Fibroblast of skin of back (primary cell): ENCODE data around the gene CASQ2. TPM values are rescaled to one million over a fixed set of nuclear protein-coding genes. Genes with fewer than 3 reads are reported as not detected.

Source experiments
- DNase-seq: peaks from one replicate; pipeline ENCODE4 v3.0.0-alpha.2; 2013
- polyA plus RNA-seq, 2 experiments: library from polyadenylated mRNA; unstranded; fragments of 120-200 nt; gene quantifications; one replicate each; pipeline ENCODE4 v1.2.1, GENCODE V29; 2013; ENCODE audit not compliant: insufficient read length in 2 of 2

Gene CASQ2
- 1.3 TPM for polyA plus RNA-seq (2013, experiment 1 of 2; ENCODE audit: insufficient read length)
- polyA plus RNA-seq (2013, experiment 2 of 2; ENCODE audit: insufficient read length) = 1.4 TPM

GRCh38 chr1:115768549-115768948 lies at the start of gene CASQ2:
CASQ2 (minus strand) TSS chr1:115768714; CDS start chr1:115768541, 173 bp downstream.
- DNase-seq = no peak

GRCh38 chr1:115815694-115816093 lies 47.2 kb upstream of the CASQ2 start:
- DNase-seq = no peak

- no peak for DNase-seq
Measured at GRCh38 chr1:115814685-115815398, 46.3 kb upstream of the CASQ2 start.

GRCh38 chr1:115813727-115814126 lies 45.2 kb upstream of the CASQ2 start:
- no peak for DNase-seq

GRCh38 chr1:115811140-115811828 lies 42.8 kb upstream of the CASQ2 start:
- DNase-seq = no peak

DNA sequence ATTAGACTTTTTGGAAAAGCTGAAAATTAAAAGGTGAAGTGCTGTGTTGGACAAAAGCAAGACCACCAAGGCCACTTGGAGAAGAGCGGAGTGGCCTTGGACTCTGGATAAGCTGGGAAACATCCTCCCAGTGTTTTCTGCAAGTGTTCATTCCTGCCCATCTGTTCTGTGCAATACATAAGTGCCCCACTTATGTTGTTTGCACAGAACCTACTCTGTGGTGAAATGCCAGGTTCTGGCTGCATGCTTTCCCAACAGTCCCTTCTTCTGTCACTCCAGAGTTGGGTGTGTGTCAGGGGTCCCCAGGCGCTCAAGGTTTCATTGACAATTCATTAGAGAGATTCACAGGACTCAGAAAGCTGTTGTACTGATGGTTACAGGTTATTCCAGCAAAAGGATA lies 42.1 kb upstream of the CASQ2 start:
- DNase-seq = no peak

- DNase-seq = no peak
Measured at GRCh38 chr1:115809847-115810246, 41.3 kb upstream of the CASQ2 start.

DNA sequence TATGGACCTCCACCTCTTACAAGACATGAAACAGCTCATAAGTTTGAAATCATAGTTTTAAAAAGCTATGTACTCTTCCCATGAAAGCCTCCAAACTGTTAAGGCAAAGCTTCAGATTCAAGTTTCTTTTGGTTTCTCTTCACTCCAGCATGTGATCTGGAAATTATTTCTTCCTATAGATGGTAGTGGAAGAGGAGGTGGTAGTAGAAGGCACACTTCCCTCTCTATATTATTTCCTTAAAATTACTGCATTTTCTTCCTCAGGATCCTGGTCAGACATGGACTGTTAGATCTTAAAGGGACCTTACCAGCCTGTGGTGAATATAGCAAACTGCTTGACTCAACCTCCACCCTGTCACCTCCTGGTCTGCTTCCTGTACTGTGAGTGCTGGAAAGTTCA lies 40.6 kb upstream of the CASQ2 start:
- no peak for DNase-seq

DNA sequence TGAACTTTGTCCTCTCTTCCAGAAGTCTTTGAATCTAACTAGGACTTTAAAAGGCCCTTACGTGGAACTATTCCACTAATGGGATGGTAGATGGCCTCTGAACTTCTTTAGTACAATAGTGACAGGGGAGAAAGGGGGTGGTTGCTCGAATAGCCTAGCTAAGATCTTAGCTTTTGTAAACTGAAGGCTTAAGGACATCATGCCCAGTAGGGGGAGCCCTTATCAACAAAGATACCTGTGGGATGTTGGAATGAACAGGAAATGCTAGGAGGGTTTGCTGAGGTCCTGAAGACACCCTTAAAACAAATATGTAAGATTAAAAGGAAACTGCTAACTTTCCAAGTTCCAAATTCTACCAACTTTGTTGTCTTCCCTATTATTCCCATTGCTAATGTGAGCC lies 39.2 kb upstream of the CASQ2 start:
- DNase-seq = peak; percentile 67

- no peak for DNase-seq
Measured at GRCh38 chr1:115805597-115805996, 37.1 kb upstream of the CASQ2 start.

DNA sequence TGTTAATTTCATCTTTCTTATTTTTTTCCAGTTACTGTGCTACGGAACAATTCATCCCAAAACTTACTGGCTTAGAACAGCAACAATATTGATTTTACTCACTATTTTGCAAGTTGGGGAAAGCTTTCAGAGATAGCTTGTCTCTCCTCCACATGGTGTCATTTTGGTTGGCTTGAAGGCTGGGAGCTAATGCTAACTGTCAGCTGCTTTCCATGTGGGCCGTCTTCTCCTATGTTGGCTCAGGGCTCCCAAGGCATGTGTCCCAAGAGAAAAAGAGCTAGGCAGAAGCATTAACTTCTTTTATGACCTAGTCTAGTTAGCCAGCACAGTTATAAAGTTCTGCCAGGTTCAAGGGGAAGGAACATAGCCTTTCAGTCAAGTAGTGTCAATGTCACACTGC lies 33.9 kb upstream of the CASQ2 start:
- no peak for DNase-seq

- DNase-seq = no peak
Measured at GRCh38 chr1:115797486-115797885, 29.0 kb upstream of the CASQ2 start.

GRCh38 chr1:115796897-115797296 lies 28.4 kb upstream of the CASQ2 start:
- no peak for DNase-seq

DNA sequence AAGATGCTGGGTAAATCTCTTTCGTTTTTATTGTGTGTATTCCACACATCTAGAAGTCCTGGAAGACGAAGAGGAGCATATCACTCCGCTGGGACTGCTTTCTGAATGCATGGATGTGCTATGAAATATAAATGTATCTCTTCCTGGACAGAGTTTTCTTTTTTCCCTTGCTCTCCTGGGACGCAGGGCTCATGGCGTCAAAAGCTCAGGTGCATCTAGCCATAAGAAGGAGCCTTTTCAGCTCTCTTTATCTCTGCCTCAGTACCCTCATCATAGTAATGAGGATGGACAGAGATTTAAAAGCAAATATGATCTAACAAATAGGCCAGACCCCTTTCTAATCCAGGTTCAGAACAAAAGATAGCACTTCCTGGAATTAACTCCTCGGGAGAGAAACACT lies 27.5 kb upstream of the CASQ2 start:
- no peak for DNase-seq

- DNase-seq = no peak
Measured at GRCh38 chr1:115794976-115795639, 26.6 kb upstream of the CASQ2 start.

DNA sequence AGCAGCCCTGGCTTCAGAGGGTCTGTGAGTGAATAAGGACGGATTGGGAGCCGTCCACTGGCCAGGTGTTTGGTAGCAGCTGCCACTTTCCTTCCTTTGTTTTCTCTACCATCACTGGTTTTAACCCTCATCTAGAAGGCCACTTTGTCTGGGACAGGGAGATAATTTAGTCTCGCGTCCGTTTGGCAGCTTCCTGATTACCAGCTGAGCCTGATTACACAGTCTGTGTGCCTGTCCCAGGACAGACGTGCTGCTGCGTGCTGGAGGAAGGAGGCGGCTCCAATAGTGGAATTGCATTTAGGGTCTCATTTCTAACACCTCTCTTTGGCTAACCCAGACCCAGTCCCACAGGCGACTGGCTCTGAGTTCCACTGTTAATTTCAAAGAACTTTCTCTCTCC lies 24.6 kb upstream of the CASQ2 start:
- DNase-seq = no peak

GRCh38 chr1:115791816-115792215 lies 23.3 kb upstream of the CASQ2 start:
- DNase-seq = no peak

GRCh38 chr1:115790846-115791245 lies 22.3 kb upstream of the CASQ2 start:
- no peak for DNase-seq

- DNase-seq = no peak
Measured at GRCh38 chr1:115790356-115790755, 21.8 kb upstream of the CASQ2 start.

DNA sequence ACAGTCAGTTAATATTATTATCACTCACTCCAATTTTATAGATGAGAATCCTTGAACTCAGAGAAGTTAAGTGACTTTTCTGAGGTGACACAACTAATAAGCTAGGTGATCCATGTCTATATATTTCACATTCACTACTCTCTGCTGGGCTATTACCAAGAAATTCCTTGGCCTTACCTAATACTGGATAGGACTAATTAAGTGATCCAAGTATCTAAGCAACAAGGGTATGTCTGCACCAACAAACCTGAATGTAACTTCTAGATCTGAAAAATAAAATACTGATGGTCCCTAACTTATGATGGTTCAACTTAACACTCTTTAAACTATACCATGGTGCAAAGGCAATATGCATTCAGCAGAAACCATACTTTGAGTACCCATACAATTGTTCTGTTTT lies 14.8 kb upstream of the CASQ2 start:
- no peak for DNase-seq

GRCh38 chr1:115782571-115783281 lies 14.2 kb upstream of the CASQ2 start:
- DNase-seq = peak; percentile 88

DNA sequence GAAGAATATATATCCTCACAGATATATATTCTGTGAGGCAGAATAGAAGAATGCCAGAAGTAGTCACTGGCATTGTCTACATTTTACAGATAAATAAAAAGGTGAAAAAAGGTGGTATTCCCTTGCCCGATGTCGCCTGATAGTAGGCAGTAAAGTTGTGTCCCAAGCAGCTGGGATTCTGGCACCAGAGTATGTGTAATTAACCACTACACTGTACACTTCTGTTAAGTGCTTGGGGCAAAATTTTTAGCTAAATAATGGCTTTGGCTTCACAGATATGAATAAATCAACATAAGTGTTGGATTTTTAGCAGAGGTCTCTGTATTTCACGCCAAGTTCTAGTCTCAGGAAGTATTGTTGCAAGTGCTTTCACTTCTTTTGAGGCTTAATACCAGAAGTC lies 13.3 kb upstream of the CASQ2 start:
- no peak for DNase-seq

- peak; percentile 14 for DNase-seq
Measured at GRCh38 chr1:115781343-115781742, 12.8 kb upstream of the CASQ2 start.
